Endothelial cell (in vitro differentiated cells): ENCODE data around the gene CKB. TPM values are rescaled to one million over a fixed set of nuclear protein-coding genes. Genes with fewer than 3 reads are reported as not detected.

Experiments used
- DNase-seq: peaks from one replicate; pipeline ENCODE4 v3.0.0; 2021; ENCODE audit warnings: low spot score
- H3K27ac Mint-ChIP-seq: one replicate; pipeline ENCODE4 v1.8.0; 2021; ENCODE audit warnings: mixed read lengths, inconsistent platforms; ENCODE audit not compliant: unreplicated experiment
- H3K27me3 Mint-ChIP-seq: one replicate; pipeline ENCODE4 v1.8.0; 2021; ENCODE audit warnings: mild to moderate bottlenecking, moderate library complexity, mixed read lengths, inconsistent platforms; ENCODE audit not compliant: unreplicated experiment
- H3K36me3 Mint-ChIP-seq: one replicate; pipeline ENCODE4 v1.8.0; 2021; ENCODE audit warnings: mild to moderate bottlenecking, low read depth, mixed read lengths, inconsistent platforms; ENCODE audit not compliant: unreplicated experiment
- H3K4me1 Mint-ChIP-seq: one replicate; pipeline ENCODE4 v1.8.0; 2021; ENCODE audit warnings: mild to moderate bottlenecking, mixed read lengths, inconsistent platforms; ENCODE audit not compliant: unreplicated experiment
- H3K4me3 Mint-ChIP-seq: one replicate; pipeline ENCODE4 v1.8.0; 2021; ENCODE audit warnings: mild to moderate bottlenecking, mixed read lengths, inconsistent platforms; ENCODE audit not compliant: unreplicated experiment
- H3K9me3 Mint-ChIP-seq: one replicate; pipeline ENCODE4 v1.8.0; 2021; ENCODE audit warnings: mixed read lengths, inconsistent platforms; ENCODE audit not compliant: unreplicated experiment
- CTCF ChIP-seq: fragments of 200-600 bp; sonication (generic); IDR thresholded peaks from one replicate; pipeline ENCODE4 v1.5.0; 2021; ENCODE audit warnings: antibody characterized with exemption; ENCODE audit not compliant: unreplicated experiment
- total RNA-seq: library from RNA; stranded (reverse); fragmentation: NEBNext Ultra II Directional; extraction: Animal tissue kit (Norgen Biotek cat#: 25700); gene quantifications from one replicate; pipeline ENCODE4 v1.2.1, GENCODE V29; 2021; ENCODE audit not compliant: unreplicated experiment

Gene CKB
- total RNA-seq, 1 donor from 2014 or later: 23.1 TPM

DNA sequence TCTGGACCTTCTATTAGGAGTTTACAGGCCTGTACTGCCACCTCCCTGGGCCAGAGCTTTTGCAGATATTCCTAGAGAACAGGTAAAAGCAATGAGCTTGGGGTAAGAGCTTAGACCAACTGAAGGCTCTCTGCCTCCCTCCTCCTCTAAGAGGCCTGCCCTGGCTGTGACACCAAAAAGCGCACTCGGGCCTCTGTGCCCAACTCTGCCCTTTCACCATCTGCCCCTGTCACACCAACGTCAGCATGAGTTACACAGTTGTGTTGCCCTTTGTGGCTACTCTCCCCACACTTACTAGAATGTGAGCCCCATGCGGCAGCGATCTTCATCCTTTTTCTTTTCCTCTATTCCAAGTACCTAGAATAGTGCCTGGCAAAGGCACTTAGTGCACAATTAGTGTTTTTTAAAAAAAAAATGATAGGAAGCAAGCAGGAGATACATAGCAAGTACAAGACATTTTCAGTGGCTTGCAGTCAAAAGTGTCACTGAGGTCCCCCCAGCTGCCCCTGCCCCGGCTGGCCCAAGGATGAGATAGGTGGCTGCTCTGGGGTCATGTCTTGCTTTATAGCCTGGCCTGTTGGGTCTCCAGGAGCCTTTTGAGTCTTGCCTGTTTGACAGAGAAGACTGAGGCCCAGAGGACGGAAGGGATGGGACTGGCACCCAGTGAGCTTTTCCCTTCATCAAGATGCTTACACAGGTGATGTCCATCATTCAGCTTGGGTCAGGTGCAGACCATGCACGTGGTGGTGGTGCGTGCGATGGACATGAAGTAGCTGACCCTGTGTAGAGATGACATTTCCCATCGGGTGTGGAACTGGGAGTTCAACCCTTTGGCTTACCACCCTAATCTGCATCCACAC lies 12.5 kb downstream of the CKB start:
- Mint-ChIP-seq H3K27ac (no peak overlapping the region), H3K36me3 (peaks cover 29% of the 10 kb centered on the region), H3K27me3 (peaks cover 3% of the 10 kb centered on the region), H3K9me3 (no peaks in the 10 kb centered on the region), H3K4me1 (peaks cover 8% of the 10 kb centered on the region), H3K4me3 (no peak overlapping the region)
- no peak for DNase-seq
- no peak for TF ChIP-seq CTCF

DNA sequence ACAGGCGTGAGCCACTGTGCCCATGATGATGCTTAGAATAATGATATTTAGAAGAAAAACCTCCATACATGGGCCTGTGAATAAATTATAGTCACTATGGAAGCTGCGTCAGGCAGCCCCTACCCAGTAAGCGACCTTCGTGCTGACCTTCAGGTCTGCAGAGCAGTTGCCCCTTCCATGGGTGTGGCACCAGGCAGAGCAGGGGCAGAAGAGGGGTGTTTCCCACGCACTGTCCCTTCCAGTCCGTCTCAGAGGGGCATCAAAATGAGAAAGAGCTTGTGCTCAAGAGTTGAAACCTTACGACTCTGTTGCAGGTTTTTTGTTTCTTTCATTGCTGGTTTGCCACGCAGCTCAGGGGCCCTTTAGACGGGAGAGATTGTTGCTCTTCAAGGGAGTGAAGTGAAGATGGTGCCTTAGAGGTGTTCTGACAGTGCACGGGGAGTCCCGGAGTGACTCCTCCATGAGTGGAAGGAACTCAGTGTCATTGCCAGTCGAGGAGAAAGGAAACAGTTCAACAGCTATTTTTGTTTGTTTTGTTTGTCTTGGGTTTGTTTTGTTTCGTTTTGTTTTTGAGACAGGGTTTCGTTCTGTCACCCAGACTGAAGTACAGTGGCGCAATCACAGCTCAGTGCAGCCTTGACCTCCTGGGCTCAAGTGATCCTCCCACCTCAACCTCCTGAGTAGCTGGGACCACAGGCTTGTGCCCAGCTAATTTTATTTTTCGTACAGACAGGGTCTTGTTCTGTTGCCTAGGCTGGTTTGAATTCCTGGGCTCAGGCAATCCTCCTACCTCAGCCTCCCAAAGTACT lies 13.9 kb downstream of the CKB start:
- Mint-ChIP-seq H3K4me1 (peaks cover 8% of the 10 kb centered on the region), H3K27ac (peak overlapping the region; percentile 22), H3K4me3 (no peak overlapping the region), H3K9me3 (no peaks in the 10 kb centered on the region), H3K36me3 (peaks cover 39% of the 10 kb centered on the region), H3K27me3 (peaks cover 3% of the 10 kb centered on the region)
- no peak for DNase-seq
- no peak for TF ChIP-seq CTCF

DNA sequence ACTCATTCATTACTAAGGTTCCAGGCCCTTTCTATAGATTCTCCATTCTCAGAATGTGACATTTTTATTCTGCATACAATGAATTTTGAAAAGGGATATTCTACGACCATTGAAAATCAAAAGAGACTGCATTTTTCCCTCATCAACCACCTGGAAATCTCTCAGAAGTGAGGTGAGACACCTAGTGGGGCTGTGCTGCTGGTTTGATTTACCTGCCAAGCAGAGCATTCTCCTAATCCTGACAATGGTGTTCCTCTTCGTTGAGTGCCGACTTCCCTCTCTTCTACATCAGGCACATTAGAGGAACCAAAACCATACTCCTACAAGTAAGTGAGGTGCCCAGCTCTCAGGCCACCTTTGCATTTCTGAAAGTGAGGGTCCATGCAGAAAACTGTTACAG lies 14.9 kb downstream of the CKB start:
- Mint-ChIP-seq H3K27me3 (peaks cover 3% of the 10 kb centered on the region), H3K36me3 (peaks cover 46% of the 10 kb centered on the region), H3K27ac (no peak overlapping the region), H3K4me1 (peaks cover 8% of the 10 kb centered on the region), H3K4me3 (no peak overlapping the region), H3K9me3 (no peaks in the 10 kb centered on the region)
- DNase-seq: no peak
- no peak for TF ChIP-seq CTCF

DNA sequence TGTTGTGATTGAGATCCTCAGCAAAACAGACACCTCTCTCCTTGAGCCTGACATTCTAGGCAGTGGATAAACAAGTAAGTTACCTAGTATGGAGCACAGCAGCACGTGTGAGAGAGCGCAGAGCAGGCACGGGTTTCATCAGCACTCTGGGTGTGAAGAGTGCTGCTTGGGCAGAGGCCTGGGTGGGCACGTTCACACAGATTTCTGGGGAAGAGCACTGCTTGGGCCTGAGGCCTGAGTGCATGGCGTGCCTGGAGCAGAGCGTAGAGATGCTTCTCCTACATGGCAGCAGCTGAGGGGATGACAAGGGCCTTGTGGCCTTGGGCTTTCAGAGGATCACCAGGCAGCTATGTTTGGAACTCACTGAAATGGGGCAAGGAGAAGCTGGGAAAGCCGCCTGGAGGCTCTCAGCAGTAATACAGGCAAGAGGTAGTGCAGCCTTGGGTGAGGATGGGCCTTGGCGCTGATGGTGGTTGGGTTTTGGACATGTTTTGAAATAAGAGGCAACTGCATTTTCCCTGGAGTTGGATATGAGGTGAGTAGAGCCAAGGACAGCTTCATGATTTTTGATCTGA lies 17.6 kb downstream of the CKB start:
- Mint-ChIP-seq H3K27ac (peak overlapping the region; percentile 83), H3K27me3 (peaks cover 5% of the 10 kb centered on the region), H3K9me3 (no peaks in the 10 kb centered on the region), H3K4me1 (peaks cover 26% of the 10 kb centered on the region), H3K4me3 (peak overlapping the region; percentile 80), H3K36me3 (peaks cover 55% of the 10 kb centered on the region)
- DNase-seq: no peak
- peak; percentile 36 for TF ChIP-seq CTCF
